Neuronal stem cell (in vitro differentiated cells): ENCODE measurements around the gene ABCB8.

Source experiments
- DNase-seq: peaks from one replicate; pipeline ENCODE4 v3.0.0-alpha.2; 2013; ENCODE audit warnings: low spot score
- H2AFZ ChIP-seq: one replicate; pipeline ENCODE4 v1.6.1; 2013; ENCODE audit warnings: mild to moderate bottlenecking, low read length, inconsistent platforms
- H2AK5ac ChIP-seq: 2 replicates; pipeline ENCODE4 v1.6.1; 2013; ENCODE audit warnings: low read depth, mild to moderate bottlenecking, inconsistent platforms, low read length, moderate library complexity, mixed read lengths
- H2BK120ac ChIP-seq: 2 replicates; pipeline ENCODE4 v1.6.1; 2013; ENCODE audit warnings: low read depth, mild to moderate bottlenecking, inconsistent platforms, low read length, moderate library complexity, mixed read lengths
- H2BK12ac ChIP-seq: one replicate; pipeline ENCODE4 v1.6.1; 2013; ENCODE audit warnings: low read length, inconsistent platforms
- H2BK15ac ChIP-seq: 2 replicates; pipeline ENCODE4 v1.6.1; 2013; ENCODE audit warnings: mild to moderate bottlenecking, low read length, inconsistent platforms, mixed read lengths
- H2BK5ac ChIP-seq: one replicate; pipeline ENCODE4 v1.6.1; 2013; ENCODE audit warnings: inconsistent platforms, mild to moderate bottlenecking, low read length, moderate library complexity
- H3K14ac ChIP-seq: one replicate; pipeline ENCODE4 v1.6.1; 2013; ENCODE audit warnings: low read length, inconsistent platforms
- H3K18ac ChIP-seq: 2 replicates; pipeline ENCODE4 v1.6.1; 2013; ENCODE audit warnings: low read length, inconsistent platforms
- H3K23ac ChIP-seq: 2 replicates; pipeline ENCODE4 v1.6.1; 2013; ENCODE audit warnings: low read depth, mild to moderate bottlenecking, mixed read lengths, low read length, inconsistent platforms; ENCODE audit not compliant: poor library complexity
- H3K27ac ChIP-seq: replicated peaks from 3 replicates; pipeline ENCODE4 v1.5.1; 2013; ENCODE audit warnings: low read length, inconsistent platforms
- H3K27me3 ChIP-seq, 3 experiments: 2 replicates each; pipeline ENCODE4 v1.6.1; 2013; ENCODE audit warnings: low read length in 3 of 3, mild to moderate bottlenecking in 2 of 3, inconsistent platforms in 1 of 3, low read depth in 1 of 3, mixed read lengths in 1 of 3, moderate library complexity in 1 of 3; ENCODE audit not compliant: control insufficient read depth in 3 of 3, insufficient read depth in 3 of 3
- H3K36me3 ChIP-seq, 2 donors: replicated peaks in 1 of 2; 2 replicates each; pipeline ENCODE4 v1.6.1; 2013; ENCODE audit warnings: low read length in 2 of 2; ENCODE audit not compliant: control insufficient read depth in 2 of 2, insufficient read depth in 2 of 2
- H3K4ac ChIP-seq: 2 replicates; pipeline ENCODE4 v1.6.1; 2013; ENCODE audit warnings: inconsistent platforms, mild to moderate bottlenecking, low read length, moderate library complexity
- H3K4me1 ChIP-seq, 2 donors: 1 replicate in 1 of 2; 2 replicates in 1 of 2; pipeline ENCODE4 v1.6.1; 2013; ENCODE audit warnings: low read length in 2 of 2, low read depth in 1 of 2; ENCODE audit not compliant: control insufficient read depth in 2 of 2, insufficient read depth in 1 of 2
- H3K4me2 ChIP-seq: one replicate; pipeline ENCODE4 v1.6.1; 2013; ENCODE audit warnings: mild to moderate bottlenecking, low read length, inconsistent platforms; ENCODE audit not compliant: insufficient read depth, poor library complexity, severe bottlenecking
- H3K4me3 ChIP-seq, 2 donors: 2 replicates each; pipeline ENCODE4 v1.5.1; 2013; ENCODE audit warnings: low read length in 2 of 2, mild to moderate bottlenecking in 2 of 2, inconsistent platforms in 1 of 2, moderate library complexity in 1 of 2
- H3K79me1 ChIP-seq: one replicate; pipeline ENCODE4 v1.6.1; 2013; ENCODE audit warnings: low read depth, mild to moderate bottlenecking, inconsistent platforms, low read length, moderate library complexity
- H3K9ac ChIP-seq: one replicate; pipeline ENCODE4 v1.6.1; 2013; ENCODE audit warnings: mild to moderate bottlenecking, low read depth, low read length, inconsistent platforms; ENCODE audit not compliant: poor library complexity
- H3K9me3 ChIP-seq, 2 donors: replicated peaks in 1 of 2; 2 replicates each; pipeline versions ENCODE3 to v1.6.1; 2013; ENCODE audit warnings: low read length in 2 of 2, mild to moderate bottlenecking in 2 of 2, inconsistent platforms in 1 of 2, low read depth in 1 of 2, mixed read lengths in 1 of 2, moderate library complexity in 1 of 2; ENCODE audit not compliant: control insufficient read depth in 2 of 2, insufficient read depth in 1 of 2
- H4K8ac ChIP-seq: one replicate; pipeline ENCODE4 v1.6.1; 2013; ENCODE audit warnings: low read depth, mild to moderate bottlenecking, inconsistent platforms, low read length, moderate library complexity
- H4K91ac ChIP-seq: one replicate; pipeline ENCODE4 v1.6.1; 2013; ENCODE audit warnings: low read length, low read depth, mild to moderate bottlenecking, inconsistent platforms; ENCODE audit not compliant: poor library complexity
- WGBS, 2 donors: extraction: QIAGEN DNeasy Blood & Tissue Kit; methylation state at CpG; one replicate each; pipeline ENCODE4 v1.1.7; 2013; ENCODE audit warnings: missing lambda C conversion rate in 2 of 2, mixed read lengths in 1 of 2; ENCODE audit not compliant: insufficient read length in 2 of 2, insufficient replicate concordance in 1 of 2; ENCODE audit errors: extremely low coverage in 2 of 2; 5-methylcytosine and 5-hydroxymethylcytosine counted together

Gene ABCB8

GRCh38 chr7:150988230-150989226 lies 39.7 kb upstream of the ABCB8 start:
- Histone ChIP-seq H2BK120ac (no peak overlapping the region), H2BK5ac (peak overlapping the region; percentile 72), H3K27ac (no peak overlapping the region), H3K14ac (peak overlapping the region; percentile 26), H3K4me1 (peaks cover 11 to 13% of the 10 kb centered on the region in 2 donors), H2AFZ (peak overlapping the region; percentile 89), H3K4me2 (peak overlapping the region; percentile 41), H4K8ac (no peak overlapping the region), H2AK5ac (peak overlapping the region; percentile 13), H2BK12ac (no peak overlapping the region), H3K18ac (peak overlapping the region; percentile 72), H3K4ac (no peak overlapping the region), H2BK15ac (peak overlapping the region; percentile 69), H3K4me3 (peak overlapping the region in 1 of 2 donors; percentile 42), H3K79me1 (no peaks in the 10 kb centered on the region), H3K9ac (peak overlapping the region; percentile 45), H3K36me3 (no peaks in the 10 kb centered on the region), H3K27me3 (no peaks in the 10 kb centered on the region), H3K23ac (peak overlapping the region; percentile 26), H3K9me3 (peaks cover 5 to 18% of the 10 kb centered on the region in 2 donors), H4K91ac (no peak overlapping the region)
- no CpG with 5 or more reads among the region's 31 CpGs for WGBS, 2 donors
- peak; percentile 84 for DNase-seq

- no peak overlapping the region for H2BK120ac ChIP-seq
- no peaks in the 10 kb centered on the region for H3K79me1 ChIP-seq
- H3K9ac ChIP-seq: no peak overlapping the region
- no CpG with 5 or more reads among the region's 7 CpGs for WGBS, 2 donors
- H3K4ac ChIP-seq: no peak overlapping the region
- H2BK5ac ChIP-seq: no peak overlapping the region
- no peak overlapping the region for H4K91ac ChIP-seq
- H3K4me2 ChIP-seq: no peak overlapping the region
- no peak overlapping the region for H2BK12ac ChIP-seq
- H3K9me3 ChIP-seq: peaks cover 5 to 18% of the 10 kb centered on the region in 2 donors
- H2BK15ac ChIP-seq: no peak overlapping the region
- H3K27ac ChIP-seq: no peak overlapping the region
- no peak overlapping the region for H2AK5ac ChIP-seq
- H3K14ac ChIP-seq: no peak overlapping the region
- peak overlapping the region; percentile 89 for H2AFZ ChIP-seq
- no peaks in the 10 kb centered on the region for H3K36me3 ChIP-seq
- no peak overlapping the region for H3K18ac ChIP-seq
- DNase-seq: no peak
- H3K27me3 ChIP-seq: no peaks in the 10 kb centered on the region
- H3K4me3 ChIP-seq: no peak overlapping the region
- H3K4me1 ChIP-seq: peaks cover 17 to 18% of the 10 kb centered on the region in 2 donors
- no peak overlapping the region for H4K8ac ChIP-seq
- no peak overlapping the region for H3K23ac ChIP-seq
Measured at GRCh38 chr7:150989456-150989855, 38.8 kb upstream of the ABCB8 start.

GRCh38 chr7:150990416-150991186 lies 37.6 kb upstream of the ABCB8 start, which contains the start of gene NOS3:
NOS3 (plus strand) TSS chr7:150991017; CDS start chr7:150993804, 2,787 bp downstream.
- H3K4me3 ChIP-seq: peak within 1 kb of the TSS in 1 of 2 donors; percentile 36
- no peak within 1 kb of the TSS for H3K14ac ChIP-seq
- H3K4ac ChIP-seq: no peak within 1 kb of the TSS
- no peak within 1 kb of the TSS for H2BK120ac ChIP-seq
- no peak within 1 kb of the TSS for H2BK12ac ChIP-seq
- H3K9me3 ChIP-seq: peaks cover 5 to 18% of the 10 kb centered on the region in 2 donors
- H4K91ac ChIP-seq: no peak within 1 kb of the TSS
- no peak within 1 kb of the TSS for H3K23ac ChIP-seq
- no peak within 1 kb of the TSS for H2AFZ ChIP-seq
- no peak within 1 kb of the TSS for H2BK5ac ChIP-seq
- WGBS, 2 donors: no CpG with 5 or more reads among the region's 12 CpGs
- H4K8ac ChIP-seq: no peak within 1 kb of the TSS
- H2BK15ac ChIP-seq: no peak within 1 kb of the TSS
- H3K27me3 ChIP-seq: no peaks in the 10 kb centered on the region
- no peak within 1 kb of the TSS for H2AK5ac ChIP-seq
- H3K4me1 ChIP-seq: peaks cover 17 to 24% of the 10 kb centered on the region in 2 donors
- H3K4me2 ChIP-seq: no peak within 1 kb of the TSS
- no peak within 1 kb of the TSS for H3K9ac ChIP-seq
- H3K79me1 ChIP-seq: no peaks in the 10 kb centered on the region
- no peak for DNase-seq
- H3K36me3 ChIP-seq: no peaks in the 10 kb centered on the region
- no peak within 1 kb of the TSS for H3K18ac ChIP-seq
- H3K27ac ChIP-seq: no peak within 1 kb of the TSS
